Activated CD8-positive, alpha-beta memory T cell treated with anti-CD3 and anti-CD28 coated beads for 1 hour (primary cell): ENCODE measurements around the gene DPYSL4.

Experiments
- DNase-seq, 2 donors: peaks; one replicate each; pipeline ENCODE4 v3.0.0-alpha.2; 2020; ENCODE audit warnings: low read depth in 1 of 2; ENCODE audit errors: extremely low read depth in 1 of 2

DPYSL4 gene

DNA sequence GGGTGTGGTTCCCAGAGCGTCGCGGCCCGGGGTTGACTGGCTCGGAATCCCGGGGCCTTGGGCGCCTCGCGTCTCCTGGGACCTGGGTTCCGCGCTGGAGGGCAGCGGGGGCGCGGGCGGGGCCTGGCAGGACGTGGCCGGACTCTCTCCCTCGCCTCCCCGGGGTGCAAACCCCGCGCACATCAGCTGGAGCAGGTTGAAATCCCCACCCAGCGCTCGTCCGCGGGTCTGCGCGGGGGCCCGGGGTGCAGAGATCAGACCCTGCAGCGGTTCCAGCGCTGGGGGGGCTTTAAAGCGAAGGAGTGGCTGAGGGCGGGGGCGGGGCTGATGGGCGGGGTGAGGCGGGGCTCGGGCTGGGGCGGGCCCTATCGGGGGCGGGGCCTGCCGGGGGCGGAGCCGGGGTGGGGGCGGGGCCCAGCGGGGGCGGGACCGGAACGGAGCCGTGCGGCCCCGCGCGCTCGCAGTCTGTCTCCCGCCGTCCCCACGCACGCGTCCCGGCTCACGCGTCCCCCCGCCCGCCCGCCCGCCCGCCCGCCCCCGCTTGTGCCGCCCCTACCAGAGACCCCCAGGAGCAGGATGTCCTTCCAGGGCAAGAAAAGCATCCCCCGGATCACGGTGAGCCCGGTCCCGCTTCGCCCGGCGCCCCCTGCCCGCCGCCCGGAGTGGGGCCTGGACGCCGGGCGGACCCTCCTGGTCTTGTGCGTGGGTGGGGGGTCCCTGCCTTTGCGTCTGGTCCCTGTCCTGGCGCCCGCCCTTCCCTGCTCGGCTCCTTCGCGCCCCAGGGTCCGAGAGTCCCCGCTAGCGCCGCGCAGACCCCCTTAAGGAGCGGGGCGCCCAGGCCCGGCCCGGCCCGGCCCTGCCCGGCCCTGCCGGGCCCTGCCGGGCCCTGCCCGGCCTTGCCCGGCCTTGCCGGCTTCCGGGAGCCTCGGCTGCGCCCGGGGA, at the start of gene DPYSL4:
Gene DPYSL4 (plus strand): TSS at position 461 of the 942 bp plus-strand sequence. CDS start 116 bp downstream, at position 577.
- DNase-seq, result peak in 1 of 2 donors; percentile 23

GRCh38 chr10:132137111-132138072, 49.4 kb upstream of the DPYSL4 start:
- no peak for DNase-seq

DNA sequence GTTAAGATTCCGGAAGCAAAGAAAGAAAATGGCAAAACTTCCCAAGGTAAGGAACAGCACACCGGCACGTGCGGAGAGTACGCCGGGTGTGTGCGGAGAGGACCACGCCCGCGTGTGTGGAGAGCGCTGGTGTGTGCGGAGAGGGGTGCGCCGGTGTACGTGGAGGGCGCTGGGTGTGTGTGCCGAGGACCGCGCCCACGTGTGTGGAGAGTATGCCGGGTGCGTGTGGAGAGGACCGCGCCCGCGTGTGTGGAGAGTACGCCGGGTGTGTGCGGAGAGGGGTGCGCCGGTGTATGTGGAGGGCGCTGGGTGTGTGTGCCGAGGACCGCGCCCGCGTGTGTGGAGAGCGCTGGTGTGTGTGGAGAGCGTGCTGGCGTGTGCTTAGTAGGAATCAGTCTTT, 48.6 kb upstream of the DPYSL4 start:
- no peak for DNase-seq

- DNase-seq, result no peak
These were observed 48.2 kb upstream of the DPYSL4 start for GRCh38 chr10:132138596-132138995.

DNA sequence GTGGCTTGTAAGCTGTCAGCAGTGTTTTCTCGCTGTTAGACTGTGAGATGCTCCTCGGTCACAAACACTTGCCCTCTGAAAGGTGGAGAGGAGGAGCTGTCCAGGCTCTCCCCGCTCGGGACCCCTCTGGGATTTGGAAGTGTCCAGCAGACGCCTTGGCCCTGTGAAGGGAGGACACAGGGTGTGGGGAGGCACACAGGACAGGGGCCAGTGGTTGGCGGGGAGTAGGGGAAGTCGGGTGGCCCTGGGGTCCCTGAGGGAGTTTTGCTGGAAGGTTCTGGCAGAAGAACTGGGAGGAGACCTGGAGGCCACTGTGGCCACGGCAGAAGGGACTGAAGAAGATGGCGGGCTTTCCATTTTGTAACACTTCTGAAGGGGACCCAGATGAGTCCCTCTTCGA, 47.2 kb upstream of the DPYSL4 start:
- DNase-seq, result no peak

GRCh38 chr10:132140167-132140925, 46.4 kb upstream of the DPYSL4 start:
- DNase-seq, result no peak

DNA sequence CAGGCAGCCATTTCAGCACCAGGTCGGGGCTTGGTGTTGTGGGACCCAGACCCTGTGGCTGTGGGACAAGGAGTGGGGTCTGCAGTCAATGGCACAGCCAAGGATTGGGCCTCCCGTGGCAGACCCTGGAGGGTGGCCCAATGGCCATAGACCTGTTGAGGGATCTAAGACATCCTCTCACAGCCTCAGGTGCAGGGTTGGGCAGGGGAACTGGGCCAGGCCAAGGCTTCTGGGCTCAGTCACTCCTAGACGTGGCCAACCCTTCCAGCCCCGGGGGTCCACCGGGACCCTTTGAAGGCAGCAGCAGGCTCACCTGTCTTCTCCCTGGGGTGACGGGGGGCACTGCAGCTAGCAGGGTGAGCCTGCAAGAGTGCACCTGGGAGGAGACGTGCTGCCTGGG, 45.7 kb upstream of the DPYSL4 start:
- no peak for DNase-seq

DNA sequence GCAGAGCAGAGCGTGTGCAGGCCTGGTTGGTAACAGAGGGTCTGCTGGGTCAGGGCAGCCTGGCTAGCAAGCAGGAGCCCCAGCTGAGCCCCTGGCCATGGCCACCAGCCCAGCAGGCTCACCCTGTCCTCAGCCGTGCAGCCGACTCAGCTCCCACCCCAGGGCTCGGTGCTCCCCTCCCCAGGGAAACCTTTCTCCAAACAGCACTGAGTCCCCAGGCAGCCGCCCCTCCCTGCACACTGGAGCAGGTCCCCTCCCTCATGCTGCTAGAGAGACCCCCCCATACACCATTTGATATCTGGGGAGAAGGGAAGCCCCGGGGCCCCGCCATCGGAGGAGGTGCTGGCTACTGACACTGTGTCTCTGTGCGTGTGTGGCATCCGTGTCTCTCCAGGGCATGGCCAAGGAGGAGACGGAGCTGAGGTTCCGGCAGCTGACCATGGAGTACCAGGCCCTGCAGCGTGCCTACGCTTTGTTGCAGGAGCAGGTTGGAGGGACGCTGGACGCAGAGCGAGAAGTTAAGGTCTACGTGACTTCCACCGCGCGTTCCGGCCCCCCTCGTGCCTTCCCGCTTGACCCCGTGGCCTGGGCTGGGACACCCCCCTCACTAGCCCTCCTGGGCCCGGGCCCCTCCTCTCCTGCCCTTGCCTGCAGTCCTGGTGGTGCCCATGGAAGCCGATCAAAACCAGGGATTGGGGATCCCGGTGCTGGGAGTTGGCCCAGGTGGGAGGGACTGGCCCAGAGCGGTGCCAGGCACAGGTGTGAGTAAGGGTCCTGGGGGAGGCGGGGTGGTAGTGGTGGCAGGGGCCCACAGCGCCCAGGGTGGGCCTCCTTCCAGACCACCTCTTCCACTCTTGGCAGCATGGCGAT, 45.0 kb upstream of the DPYSL4 start:
- DNase-seq, result no peak

GRCh38 chr10:132142396-132143161, 44.2 kb upstream of the DPYSL4 start:
- peak in 1 of 2 donors; percentile 40 for DNase-seq

DNA sequence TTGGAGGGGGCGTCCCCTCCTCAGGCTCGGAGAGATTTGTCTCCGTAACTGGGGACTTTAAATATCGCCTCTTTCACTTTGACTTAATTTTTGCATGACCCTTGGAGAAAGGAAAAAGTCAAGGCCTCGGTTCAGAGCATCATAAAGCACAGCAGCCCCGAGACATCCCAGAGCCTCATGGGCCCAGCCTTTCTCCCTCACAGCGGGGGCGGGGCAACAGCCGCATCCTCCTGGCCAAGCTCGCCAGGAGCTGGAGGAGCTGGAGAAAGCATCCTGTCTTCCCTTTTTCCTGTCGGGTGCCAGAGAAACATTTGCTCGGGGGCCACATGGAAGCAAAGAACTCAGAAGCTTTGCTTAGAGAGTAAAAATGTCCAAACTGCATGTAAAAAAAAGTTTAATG, 43.6 kb upstream of the DPYSL4 start:
- no peak for DNase-seq

DNA sequence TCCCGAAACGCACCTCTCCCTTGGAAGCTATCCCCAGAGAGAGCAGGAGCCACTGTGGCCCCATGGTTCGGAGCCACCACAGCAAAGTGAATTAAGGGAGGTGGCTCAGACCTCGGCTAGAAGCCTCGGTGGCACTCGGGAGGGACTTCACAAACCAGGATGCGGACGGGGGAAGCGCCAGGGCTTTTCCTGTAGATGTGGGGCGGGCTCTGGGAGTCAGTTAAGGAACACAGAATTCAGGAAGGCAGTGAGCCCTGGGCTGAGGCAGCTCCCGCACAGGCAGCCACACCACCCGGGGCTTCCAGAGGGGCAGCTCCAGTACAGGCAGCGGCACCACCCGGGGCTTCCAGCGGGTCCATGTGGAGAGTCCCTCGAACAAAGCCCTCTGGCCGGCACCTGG, 42.7 kb upstream of the DPYSL4 start:
- no peak for DNase-seq

DNA sequence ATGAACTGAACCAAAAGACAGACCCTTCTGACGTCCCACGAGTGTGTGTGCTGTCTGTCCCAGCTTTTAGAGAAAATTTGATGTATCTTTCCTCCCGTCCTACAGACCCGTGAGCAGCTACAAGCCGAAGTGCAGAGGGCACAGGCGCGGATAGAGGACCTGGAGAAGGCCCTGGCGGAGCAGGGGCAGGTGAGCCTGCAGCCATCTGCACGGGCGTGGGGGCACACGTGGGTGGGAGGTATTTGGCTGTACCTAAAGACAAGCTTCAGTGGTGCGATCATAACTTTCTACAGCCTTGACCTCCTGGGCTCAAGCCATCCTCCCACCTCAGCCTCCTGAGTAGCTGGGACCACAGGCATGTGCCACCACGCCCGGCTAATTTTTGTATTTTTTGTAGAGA, 41.7 kb upstream of the DPYSL4 start:
- no peak for DNase-seq

GRCh38 chr10:132145521-132146185, 41.1 kb upstream of the DPYSL4 start:
- DNase-seq, result no peak

- DNase-seq, result no peak
These were observed 40.5 kb upstream of the DPYSL4 start for GRCh38 chr10:132146271-132146671.

GRCh38 chr10:132146941-132147915, 39.5 kb upstream of the DPYSL4 start:
- no peak for DNase-seq

DNA sequence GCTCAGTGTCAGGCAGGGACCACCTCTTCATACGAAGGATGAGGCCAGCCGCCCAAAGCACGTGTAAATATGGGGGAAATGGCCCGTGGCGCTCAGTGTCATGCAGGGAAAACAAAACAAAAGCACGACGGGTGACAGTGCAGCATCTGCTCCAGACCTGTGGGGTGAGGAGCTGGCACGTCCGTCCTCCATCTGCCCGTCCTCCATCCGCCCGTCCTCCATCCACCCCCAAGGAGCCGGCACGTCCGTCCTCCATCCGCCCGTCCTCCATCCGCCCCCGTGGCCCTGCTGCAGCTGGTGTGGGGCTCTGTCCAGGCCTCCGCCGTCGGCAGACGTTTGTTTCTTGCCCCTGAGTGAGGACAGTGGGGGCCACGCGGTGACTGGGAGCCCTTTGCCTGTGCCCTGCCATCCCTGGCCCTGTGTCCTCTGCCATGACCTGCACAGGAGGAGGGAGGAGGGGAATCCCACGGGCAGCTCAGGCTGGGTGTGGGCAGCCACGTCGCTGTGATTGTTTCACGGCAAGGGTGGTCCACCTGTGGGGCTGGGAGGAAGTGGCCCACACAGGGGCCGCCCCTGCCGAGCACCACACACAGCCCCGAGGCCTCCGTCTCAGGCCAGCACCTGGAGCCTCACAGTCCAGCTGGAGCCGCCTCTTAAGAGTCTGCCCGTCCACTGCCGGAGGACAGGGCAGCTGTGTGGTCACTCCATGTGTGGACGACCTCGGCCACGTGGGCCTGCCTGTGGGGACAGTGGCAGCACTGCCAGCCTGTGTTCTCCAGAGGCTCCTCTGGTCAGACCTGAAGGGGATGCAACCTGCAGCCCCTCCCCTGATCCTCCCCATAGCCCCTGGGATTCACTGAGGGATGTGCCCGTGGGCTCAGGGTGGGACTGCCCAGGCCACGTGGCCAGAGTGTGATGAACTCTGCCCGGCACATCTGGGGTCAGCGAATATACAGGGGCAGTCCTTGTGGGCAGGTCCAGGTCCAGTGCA, 38.2 kb upstream of the DPYSL4 start:
- no peak for DNase-seq
